Immature natural killer cell (primary cell): ENCODE measurements around the gene PKHD1. TPM values are rescaled to one million over a fixed set of nuclear protein-coding genes. Genes with fewer than 3 reads are reported as not detected.
"Not testable (repeated sequence)": the region's sequence is repeated elsewhere in the genome, so short reads cannot be mapped to it uniquely, and the experiment has no call there.

ENCODE experiments used
- DNase-seq, 3 donors: peaks; one replicate each; pipeline ENCODE4 v3.0.0; 2022; ENCODE audit warnings: mixed read lengths in 1 of 3
- H3K27ac Mint-ChIP-seq, 6 donors: one replicate each; pipeline ENCODE4 v1.8.0; 2020; ENCODE audit warnings: mixed read lengths in 6 of 6, mild to moderate bottlenecking in 5 of 6, inconsistent platforms in 4 of 6, moderate library complexity in 3 of 6
- H3K27me3 Mint-ChIP-seq, 3 donors: one replicate each; pipeline ENCODE4 v1.8.0; 2020 to 2021; ENCODE audit warnings: low read depth in 3 of 3, mild to moderate bottlenecking in 3 of 3, mixed read lengths in 3 of 3, moderate library complexity in 3 of 3, inconsistent platforms in 1 of 3
- H3K36me3 Mint-ChIP-seq, 3 donors: one replicate each; pipeline ENCODE4 v1.8.0; 2020; ENCODE audit warnings: mixed read lengths in 3 of 3, inconsistent platforms in 2 of 3, mild to moderate bottlenecking in 2 of 3
- H3K4me1 Mint-ChIP-seq, 2 donors: one replicate each; pipeline ENCODE4 v1.8.0; 2020; ENCODE audit warnings: inconsistent platforms in 2 of 2, mild to moderate bottlenecking in 2 of 2, mixed read lengths in 2 of 2, moderate library complexity in 1 of 2
- H3K4me3 Mint-ChIP-seq, 5 donors: one replicate each; pipeline ENCODE4 v1.8.0; 2020; ENCODE audit warnings: mild to moderate bottlenecking in 5 of 5, mixed read lengths in 5 of 5, inconsistent platforms in 3 of 5, moderate library complexity in 3 of 5
- H3K9me3 Mint-ChIP-seq, 6 donors: one replicate each; pipeline ENCODE4 v1.8.0; 2020; ENCODE audit warnings: mild to moderate bottlenecking in 6 of 6, mixed read lengths in 6 of 6, inconsistent platforms in 4 of 6, moderate library complexity in 3 of 6
- polyA plus RNA-seq, 3 donors: library from polyadenylated mRNA; unstranded; fragments of 300-500 nt; fragmentation: Illumina TruSeq; gene quantifications; one replicate each; pipeline ENCODE4 v1.2.3, GENCODE V29; 2021

The PKHD1 gene
- polyA plus RNA-seq, 3 donors from 2014 or later: not detected

DNA sequence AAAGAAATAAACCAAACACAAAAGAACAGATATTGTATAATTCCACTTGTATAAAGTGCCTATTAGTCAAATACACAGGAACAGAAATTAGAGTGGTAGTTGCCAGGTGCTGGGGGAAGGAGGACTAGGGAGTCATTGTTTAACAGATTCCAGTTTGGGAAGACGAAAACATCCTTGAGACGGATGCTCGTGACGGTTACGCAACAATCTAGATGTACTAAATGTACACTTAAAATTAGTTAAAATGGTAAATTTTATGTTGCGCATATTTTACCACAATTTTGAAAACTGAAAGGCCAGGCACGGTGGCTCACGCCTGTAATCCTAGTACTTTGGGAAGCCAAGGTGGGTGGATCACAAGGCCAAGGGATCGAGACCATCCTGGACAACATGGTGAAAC is 111.0 kb downstream of the PKHD1 start:
- no peak for DNase-seq
- no peak overlapping the region for H3K27ac Mint-ChIP-seq
- H3K4me1 Mint-ChIP-seq: no peaks in the 10 kb centered on the region
- no peak overlapping the region for H3K4me3 Mint-ChIP-seq
- H3K27me3 Mint-ChIP-seq: peaks cover 0 to 2% (median under 1%) of the 10 kb centered on the region in 3 donors
- no peaks in the 10 kb centered on the region for H3K36me3 Mint-ChIP-seq
- peaks cover 0 to 2% (median 0%) of the 10 kb centered on the region in 6 donors for H3K9me3 Mint-ChIP-seq

DNA sequence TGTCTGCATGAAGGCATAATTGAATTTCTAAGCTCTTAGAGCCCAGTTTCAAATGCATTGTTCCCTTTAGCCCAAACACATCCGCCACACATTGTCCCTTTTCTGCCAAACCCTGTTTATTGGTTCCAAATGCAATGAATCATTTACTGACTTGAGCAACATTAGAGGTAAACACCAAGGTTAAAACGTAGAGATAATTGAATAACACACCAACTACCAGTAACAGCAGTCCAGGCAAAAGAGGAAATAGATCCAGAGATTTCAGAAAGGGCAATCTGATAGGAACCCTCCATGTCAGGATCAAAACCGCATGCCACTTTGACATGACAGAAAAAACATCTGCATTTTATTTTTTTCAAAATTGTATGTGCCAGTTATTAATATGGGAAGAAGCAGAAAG is 114.8 kb downstream of the PKHD1 start:
- Mint-ChIP-seq H3K27me3 (peaks cover 0 to 9% (median 2%) of the 10 kb centered on the region in 3 donors), H3K36me3 (no peaks in the 10 kb centered on the region)

DNA sequence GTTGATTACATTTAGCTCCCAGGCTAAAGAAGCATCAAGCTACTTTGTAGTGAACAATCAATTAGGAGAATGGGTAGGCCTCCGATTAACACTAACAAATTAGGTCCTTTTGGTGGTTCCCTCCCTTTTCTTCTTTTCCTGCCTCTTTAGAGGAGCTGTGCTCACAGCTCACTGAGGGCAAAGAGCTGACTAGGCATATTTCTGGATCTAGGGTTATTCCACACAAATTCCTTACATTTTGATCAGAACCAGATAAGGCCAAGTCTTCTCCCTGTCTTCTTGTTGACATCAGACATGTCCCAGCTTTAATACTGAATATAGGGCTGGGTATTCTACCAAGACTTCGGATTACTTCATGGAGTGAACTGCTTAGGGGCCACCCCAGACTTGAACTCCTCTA is 119.1 kb downstream of the PKHD1 start:
- no peaks in the 10 kb centered on the region for H3K9me3 Mint-ChIP-seq
- DNase-seq: no peak
- peaks cover 0 to 9% (median 6%) of the 10 kb centered on the region in 3 donors for H3K27me3 Mint-ChIP-seq
- no peaks in the 10 kb centered on the region for H3K4me1 Mint-ChIP-seq
- no peak overlapping the region for H3K4me3 Mint-ChIP-seq
- H3K27ac Mint-ChIP-seq: no peak overlapping the region
- H3K36me3 Mint-ChIP-seq: no peaks in the 10 kb centered on the region

More for the DNA sequence above, 114.8 kb downstream of the PKHD1 start:
- Mint-ChIP-seq H3K4me1 (no peaks in the 10 kb centered on the region), H3K27ac (no peak overlapping the region), H3K4me3 (no peak overlapping the region), H3K9me3 (peaks cover 0 to 2% (median 0%) of the 10 kb centered on the region in 6 donors)
- DNase-seq: no peak

DNA sequence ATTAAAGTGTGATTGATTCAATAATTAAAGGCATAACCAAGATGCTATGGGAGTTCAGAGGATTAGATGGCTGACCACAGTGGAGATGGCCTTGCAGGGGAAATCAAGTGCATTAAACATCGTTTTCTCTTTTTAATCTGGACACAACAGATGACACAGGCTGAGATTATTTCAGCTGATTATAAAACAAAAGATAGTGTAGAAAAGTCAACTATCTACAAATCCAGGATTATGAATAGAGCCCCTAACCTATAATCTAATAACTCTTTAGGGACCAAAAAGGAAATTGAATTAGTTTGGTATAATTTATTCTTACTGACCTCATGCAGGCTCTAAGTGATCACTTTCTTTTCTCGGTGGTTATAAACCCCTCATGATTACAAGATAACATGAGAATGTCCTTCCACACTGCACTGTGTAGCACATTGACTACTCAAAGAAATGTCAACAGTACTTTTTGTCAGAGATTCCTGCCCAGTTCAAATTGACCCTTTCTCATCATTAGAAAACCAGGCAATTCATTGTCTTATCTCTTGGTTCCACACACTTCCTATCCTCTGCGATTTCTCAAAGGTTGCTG is 122.1 kb downstream of the PKHD1 start:
- H3K4me3 Mint-ChIP-seq: no peak overlapping the region
- H3K9me3 Mint-ChIP-seq: peaks cover 0 to 2% (median 0%) of the 10 kb centered on the region in 6 donors
- no peaks in the 10 kb centered on the region for H3K36me3 Mint-ChIP-seq
- no peaks in the 10 kb centered on the region for H3K4me1 Mint-ChIP-seq
- H3K27ac Mint-ChIP-seq: no peak overlapping the region
- peaks cover 0 to 9% (median 4%) of the 10 kb centered on the region in 3 donors for H3K27me3 Mint-ChIP-seq
- DNase-seq: no peak

DNA sequence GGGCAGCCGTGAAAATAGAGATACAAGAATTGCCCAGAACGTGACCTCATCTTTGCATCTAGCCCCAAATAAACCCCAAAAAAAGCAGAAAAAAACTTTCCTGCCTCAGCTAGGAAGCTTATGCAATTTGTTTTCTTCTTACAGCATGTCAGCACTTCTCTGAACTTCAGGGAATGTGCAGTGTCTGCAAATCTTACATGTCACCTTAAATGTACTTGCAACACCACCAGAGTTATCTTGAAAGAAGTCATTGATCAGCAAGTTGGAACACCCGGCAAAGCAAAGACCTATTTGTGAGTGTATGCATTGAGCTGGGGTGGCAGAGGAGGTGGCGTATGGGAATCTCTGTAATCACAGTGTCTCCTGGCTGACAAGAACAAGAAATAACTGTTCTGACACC is 123.4 kb downstream of the PKHD1 start:
- H3K27me3 Mint-ChIP-seq: peaks cover 0 to 9% (median under 1%) of the 10 kb centered on the region in 3 donors
- DNase-seq: no peak
- H3K27ac Mint-ChIP-seq: no peak overlapping the region
- H3K9me3 Mint-ChIP-seq: peaks cover 0 to 2% (median 0%) of the 10 kb centered on the region in 6 donors
- H3K4me1 Mint-ChIP-seq: no peaks in the 10 kb centered on the region
- no peaks in the 10 kb centered on the region for H3K36me3 Mint-ChIP-seq
- no peak overlapping the region for H3K4me3 Mint-ChIP-seq

DNA sequence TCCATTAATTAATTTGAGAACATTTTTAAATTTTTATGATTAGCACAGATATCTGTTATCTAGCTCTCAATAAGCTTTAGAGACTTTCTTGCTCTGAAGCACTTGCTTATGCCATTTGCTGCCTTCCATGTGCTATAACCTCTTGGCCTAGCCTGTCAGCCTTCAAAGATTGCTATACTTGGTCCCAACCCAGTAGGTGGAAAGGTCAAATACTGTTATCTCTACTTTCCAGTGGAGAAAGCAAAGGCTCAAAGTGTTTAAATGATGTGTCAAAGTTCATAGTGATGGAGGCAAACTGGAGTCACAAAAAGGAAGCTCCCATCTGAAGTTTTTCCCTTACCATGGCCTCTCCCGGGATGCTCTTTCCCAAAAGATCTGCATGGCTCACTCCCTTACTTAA is 125.1 kb downstream of the PKHD1 start:
- DNase-seq: no peak
- H3K36me3 Mint-ChIP-seq: no peaks in the 10 kb centered on the region
- no peak overlapping the region for H3K27ac Mint-ChIP-seq
- peaks cover 0 to 9% (median 0%) of the 10 kb centered on the region in 3 donors for H3K27me3 Mint-ChIP-seq
- no peaks in the 10 kb centered on the region for H3K4me1 Mint-ChIP-seq
- no peak overlapping the region for H3K4me3 Mint-ChIP-seq
- peaks cover 0 to 2% (median 0%) of the 10 kb centered on the region in 6 donors for H3K9me3 Mint-ChIP-seq

DNA sequence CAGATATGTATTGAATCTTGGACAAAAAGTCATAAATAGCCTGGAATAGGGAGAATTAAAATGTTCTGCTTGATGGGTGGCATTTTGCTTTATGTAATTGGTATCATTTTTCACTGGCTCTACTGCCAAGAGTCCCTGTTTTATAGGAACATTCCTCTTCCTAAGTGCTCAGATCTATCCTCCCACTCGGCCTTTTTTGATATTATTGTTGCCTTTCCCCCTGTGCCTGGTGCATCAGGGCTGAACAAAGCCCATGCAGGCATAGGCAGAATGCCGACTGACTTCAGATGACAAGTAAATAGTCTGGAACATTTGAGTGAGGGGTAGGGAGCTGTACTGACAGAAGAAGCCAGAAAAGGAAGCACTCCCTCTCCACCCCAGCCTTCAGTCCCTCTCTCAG is 127.0 kb downstream of the PKHD1 start:
- H3K9me3 Mint-ChIP-seq: peaks cover 0 to 2% (median 0%) of the 10 kb centered on the region in 6 donors
- H3K4me3 Mint-ChIP-seq: no peak overlapping the region
- no peak overlapping the region for H3K27ac Mint-ChIP-seq
- H3K4me1 Mint-ChIP-seq: no peaks in the 10 kb centered on the region
- H3K36me3 Mint-ChIP-seq: no peaks in the 10 kb centered on the region
- peaks cover 0 to 3% (median 0%) of the 10 kb centered on the region in 3 donors for H3K27me3 Mint-ChIP-seq
- no peak for DNase-seq

DNA sequence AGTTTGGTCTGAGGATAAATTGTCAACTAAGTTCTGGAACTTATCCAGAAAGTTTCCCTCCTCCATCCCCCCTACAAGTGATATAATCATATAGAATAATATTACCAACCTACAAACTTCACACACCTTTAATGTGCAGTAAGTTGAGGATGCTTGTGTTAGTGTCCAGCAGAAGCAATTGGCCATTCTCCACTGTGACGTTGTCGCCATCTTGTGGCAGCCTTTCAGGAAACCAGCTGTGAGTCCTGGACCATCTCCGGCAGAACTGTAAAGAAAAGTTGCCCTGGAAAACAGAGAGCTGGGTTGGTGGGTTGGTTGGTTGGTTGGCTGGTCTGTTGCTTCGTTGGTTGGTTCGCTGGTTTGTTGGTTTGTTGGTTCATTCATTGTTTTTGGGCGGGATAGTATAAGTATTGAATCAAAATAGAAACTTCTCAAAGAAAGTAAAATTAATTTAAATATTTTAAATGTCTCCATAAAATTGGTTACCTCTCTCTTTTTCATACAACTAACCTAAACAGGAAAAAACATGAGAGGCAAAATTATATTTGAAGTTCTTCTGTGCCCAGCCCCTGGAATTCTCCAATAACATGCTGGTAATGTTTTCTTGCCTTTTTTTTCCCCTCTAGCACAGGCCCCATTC is 127.5 kb downstream of the PKHD1 start:
- DNase-seq: no peak
- Mint-ChIP-seq H3K36me3 (no peaks in the 10 kb centered on the region), H3K4me3 (no peak overlapping the region), H3K27ac (no peak overlapping the region), H3K9me3 (peaks cover 0 to 2% (median 0%) of the 10 kb centered on the region in 6 donors), H3K4me1 (no peaks in the 10 kb centered on the region), H3K27me3 (peaks cover 0 to 3% (median 0%) of the 10 kb centered on the region in 3 donors)

DNA sequence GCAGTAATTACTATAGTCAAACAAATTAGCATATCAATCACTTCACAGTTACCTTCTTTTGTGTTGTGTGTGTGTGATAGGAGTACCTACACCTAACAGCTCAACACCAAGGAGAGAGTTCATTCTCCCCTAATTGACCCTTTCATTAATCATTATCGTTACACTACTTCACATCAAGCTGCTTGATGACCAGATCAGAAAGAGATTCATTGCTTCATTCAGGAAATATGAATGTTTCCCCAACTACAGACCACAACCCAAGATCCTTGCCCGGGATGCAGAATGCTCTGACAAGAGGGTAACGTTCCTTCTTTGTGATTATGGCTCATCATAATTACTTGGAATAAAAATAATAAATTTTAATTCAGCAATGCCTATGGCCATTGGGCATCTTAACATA is 132.7 kb downstream of the PKHD1 start:
- no peak for DNase-seq
- no peaks in the 10 kb centered on the region for H3K9me3 Mint-ChIP-seq
- H3K36me3 Mint-ChIP-seq: no peaks in the 10 kb centered on the region
- no peak overlapping the region for H3K4me3 Mint-ChIP-seq
- H3K4me1 Mint-ChIP-seq: no peaks in the 10 kb centered on the region
- H3K27me3 Mint-ChIP-seq: peaks cover 0 to 2% (median 2%) of the 10 kb centered on the region in 3 donors
- no peak overlapping the region for H3K27ac Mint-ChIP-seq

DNA sequence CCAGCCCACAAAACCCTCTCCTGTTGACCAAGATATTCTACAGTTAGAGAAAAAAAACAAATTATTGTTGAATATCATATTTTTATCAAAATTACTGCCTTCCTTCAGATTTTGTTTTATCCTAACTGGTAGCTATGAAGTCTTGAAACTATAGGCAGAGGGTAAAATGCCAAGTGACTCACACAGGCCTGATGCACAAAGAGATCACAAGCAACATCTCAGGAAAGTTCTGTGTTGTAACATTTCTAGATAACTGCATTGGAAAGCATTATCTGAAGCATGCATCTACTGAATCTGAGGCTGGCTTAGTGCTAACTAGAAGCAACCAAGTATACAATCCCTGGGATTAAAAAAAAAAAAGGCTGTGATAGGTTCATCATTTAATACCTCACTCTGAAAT is 134.2 kb downstream of the PKHD1 start:
- peaks cover 0 to 4% (median 2%) of the 10 kb centered on the region in 3 donors for H3K27me3 Mint-ChIP-seq
- no peak for DNase-seq
- H3K27ac Mint-ChIP-seq: no peak overlapping the region
- no peaks in the 10 kb centered on the region for H3K36me3 Mint-ChIP-seq
- no peaks in the 10 kb centered on the region for H3K9me3 Mint-ChIP-seq
- H3K4me3 Mint-ChIP-seq: no peak overlapping the region
- H3K4me1 Mint-ChIP-seq: no peaks in the 10 kb centered on the region

DNA sequence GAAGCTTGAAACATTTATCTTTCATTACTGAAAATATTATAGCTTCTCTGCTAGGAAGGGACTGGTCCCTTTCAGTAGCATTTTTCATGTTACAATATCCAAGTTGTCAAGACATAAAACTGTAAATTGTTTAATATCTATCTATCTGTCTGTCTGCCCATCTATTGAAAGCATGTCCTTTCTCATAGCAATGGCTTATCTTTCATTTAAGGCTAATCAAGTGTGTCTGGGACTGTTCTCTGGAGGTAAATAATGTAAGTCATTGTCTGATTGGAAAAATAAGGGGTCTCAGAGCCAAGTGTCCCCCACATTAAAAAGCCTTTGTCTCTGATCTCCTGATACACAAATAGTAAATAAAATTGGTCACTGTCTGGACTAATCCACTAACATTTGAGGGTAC is 135.5 kb downstream of the PKHD1 start:
- no peaks in the 10 kb centered on the region for H3K9me3 Mint-ChIP-seq
- no peak overlapping the region for H3K27ac Mint-ChIP-seq
- H3K4me1 Mint-ChIP-seq: no peaks in the 10 kb centered on the region
- H3K4me3 Mint-ChIP-seq: no peak overlapping the region
- no peak for DNase-seq
- peaks cover 0 to 4% (median 2%) of the 10 kb centered on the region in 3 donors for H3K27me3 Mint-ChIP-seq
- no peaks in the 10 kb centered on the region for H3K36me3 Mint-ChIP-seq

DNA sequence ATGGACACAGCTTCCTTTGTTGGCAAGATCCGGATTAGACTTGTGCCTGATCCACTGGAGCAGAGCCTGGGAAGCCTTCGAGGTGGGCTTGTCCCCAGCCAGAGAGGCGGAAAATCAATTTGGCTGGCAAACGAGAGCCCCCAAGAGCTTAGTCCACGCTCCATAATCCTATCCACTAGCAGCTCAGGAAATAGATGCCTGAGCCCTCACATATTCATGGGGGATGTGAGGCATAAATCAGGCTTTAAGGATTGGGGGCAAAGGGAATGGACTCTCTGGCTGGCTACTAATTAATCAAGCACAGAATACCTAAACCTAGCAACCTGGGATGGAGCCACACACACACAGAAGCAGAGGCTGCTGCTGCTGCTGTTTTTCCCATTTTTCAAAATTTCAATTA is 137.9 kb downstream of the PKHD1 start:
- Mint-ChIP-seq H3K4me1 (no peaks in the 10 kb centered on the region), H3K4me3 (no peak overlapping the region), H3K27me3 (peaks cover 0 to 4% (median 2%) of the 10 kb centered on the region in 3 donors), H3K36me3 (no peaks in the 10 kb centered on the region), H3K9me3 (peaks cover 0 to 2% (median 0%) of the 10 kb centered on the region in 6 donors), H3K27ac (no peak overlapping the region)
- DNase-seq: no peak

DNA sequence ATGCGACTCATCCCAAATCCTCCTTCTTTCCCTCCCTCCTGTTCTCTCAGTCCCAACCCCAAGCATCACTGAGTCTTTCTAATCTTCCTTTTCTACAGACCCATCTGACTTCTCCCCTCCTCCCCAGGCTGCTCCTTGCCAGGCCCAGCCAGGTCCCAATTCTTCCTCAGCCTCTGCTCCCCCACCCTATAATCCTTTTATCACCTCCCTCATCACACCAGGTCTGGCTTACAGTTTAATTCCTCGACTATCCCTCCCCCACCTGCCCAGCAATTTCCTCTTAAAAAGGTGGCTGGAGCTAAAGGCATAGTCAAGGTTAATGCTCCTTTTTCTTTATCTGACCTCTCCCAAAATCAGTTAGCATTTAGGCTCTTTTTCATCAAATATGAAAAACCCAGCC is 147.7 kb downstream of the PKHD1 start:
- H3K4me3 Mint-ChIP-seq, H3K27ac Mint-ChIP-seq, H3K36me3 Mint-ChIP-seq, H3K9me3 Mint-ChIP-seq, DNase-seq, H3K4me1 Mint-ChIP-seq, H3K27me3 Mint-ChIP-seq: not testable (repeated sequence)

DNA sequence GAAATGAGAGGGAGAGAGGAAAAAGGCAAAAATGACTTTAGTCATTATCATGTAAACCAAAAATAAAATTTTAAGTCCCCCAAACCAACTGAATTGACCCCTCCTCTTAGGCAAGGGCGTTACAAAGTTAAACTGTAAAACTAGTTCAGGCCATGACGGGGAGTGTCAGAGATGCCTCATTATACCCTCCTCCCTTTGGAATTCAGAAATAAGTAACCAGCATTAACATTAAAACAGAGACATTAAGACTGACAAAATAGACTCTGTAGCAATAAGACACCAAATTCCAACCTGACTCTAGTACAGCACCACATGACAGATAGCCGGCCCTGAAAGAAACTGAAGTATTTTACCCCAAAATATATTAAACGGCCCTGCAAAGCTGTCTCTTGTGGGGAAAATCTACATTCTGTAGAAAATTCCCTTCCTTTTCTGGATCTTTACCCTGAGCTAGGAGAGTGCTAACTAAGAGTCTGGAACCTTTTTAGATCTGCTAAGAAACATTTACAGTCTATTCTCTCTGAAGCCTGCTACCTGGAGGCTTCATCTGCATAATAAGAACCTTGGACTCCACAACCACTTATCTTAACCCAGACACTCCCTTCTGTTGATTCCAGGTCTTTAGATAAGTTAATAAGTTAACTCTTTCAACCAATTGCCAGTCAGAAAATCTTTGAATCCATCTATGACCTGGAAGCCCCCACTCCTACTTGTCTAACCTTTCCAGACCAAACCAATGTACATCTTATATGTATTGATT is 150.7 kb downstream of the PKHD1 start:
- DNase-seq: no peak
- H3K9me3 Mint-ChIP-seq: no peaks in the 10 kb centered on the region
- H3K4me1 Mint-ChIP-seq: no peaks in the 10 kb centered on the region
- no peak overlapping the region for H3K27ac Mint-ChIP-seq
- peaks cover 0 to 3% (median 0%) of the 10 kb centered on the region in 3 donors for H3K27me3 Mint-ChIP-seq
- no peaks in the 10 kb centered on the region for H3K36me3 Mint-ChIP-seq
- H3K4me3 Mint-ChIP-seq: no peak overlapping the region
